Jurkat, Clone E6-1 (cell line): ENCODE data around the gene MGAT4D.
"Not testable (repeated sequence)": the region's sequence is repeated elsewhere in the genome, so short reads cannot be mapped to it uniquely, and the experiment has no call there.

ENCODE experiments used
- DNase-seq: peaks from one replicate; pipeline ENCODE4 v3.0.0-alpha.2; 2011; ENCODE audit warnings: low read depth, low spot score
- H3K4me3 ChIP-seq: 2 replicates; pipeline ENCODE4 v1.5.1; 2011; ENCODE audit warnings: mild to moderate bottlenecking, low read length, control low read depth, moderate library complexity

Gene MGAT4D

GRCh38 chr4:140448162-140448561, 49.9 kb downstream of the MGAT4D start:
- DNase-seq, result no peak
- no peak overlapping the region for H3K4me3 ChIP-seq

GRCh38 chr4:140444347-140444746, 53.7 kb downstream of the MGAT4D start:
- H3K4me3 ChIP-seq, DNase-seq: not testable (repeated sequence)

- H3K4me3 ChIP-seq, result no peak overlapping the region
- DNase-seq, result no peak
Observed at GRCh38 chr4:140439644-140440142, 58.4 kb downstream of the MGAT4D start.

- no peak for DNase-seq
Observed at GRCh38 chr4:140427919-140428471, 70.1 kb downstream of the MGAT4D start.

GRCh38 chr4:140427106-140427918, 70.8 kb downstream of the MGAT4D start, which contains the start of gene CLGN:
TSS of gene CLGN (minus strand) at chr4:140427648. CDS start at chr4:140413078, 14,570 bp downstream.
- peak within 1 kb of the TSS; percentile 81 for H3K4me3 ChIP-seq
- DNase-seq, result peak; percentile 59

More at GRCh38 chr4:140427919-140428471, 70.1 kb downstream of the MGAT4D start:
- peak overlapping the region; percentile 81 for H3K4me3 ChIP-seq

- peak; percentile 25 for DNase-seq
- H3K4me3 ChIP-seq, result peak overlapping the region; percentile 81
Observed at GRCh38 chr4:140426610-140427105, 71.4 kb downstream of the MGAT4D start.

- no peak for DNase-seq
Observed at GRCh38 chr4:140423106-140423505, 75.0 kb downstream of the MGAT4D start.

GRCh38 chr4:140413130-140413969, 84.7 kb downstream of the MGAT4D start:
- not testable (repeated sequence) for DNase-seq

More at GRCh38 chr4:140423106-140423505, 75.0 kb downstream of the MGAT4D start:
- H3K4me3 ChIP-seq, result no peak overlapping the region

GRCh38 chr4:140408974-140409373, 89.1 kb downstream of the MGAT4D start:
- H3K4me3 ChIP-seq, result no peak overlapping the region
- no peak for DNase-seq

More at GRCh38 chr4:140413130-140413969, 84.7 kb downstream of the MGAT4D start:
- not testable (repeated sequence) for H3K4me3 ChIP-seq

- no peak for DNase-seq
- no peak overlapping the region for H3K4me3 ChIP-seq
Observed at GRCh38 chr4:140406292-140406691, 91.8 kb downstream of the MGAT4D start.

- DNase-seq, result no peak
- no peak overlapping the region for H3K4me3 ChIP-seq
Observed at GRCh38 chr4:140400111-140400510, 98.0 kb downstream of the MGAT4D start.

GRCh38 chr4:140395668-140396067, 102.4 kb downstream of the MGAT4D start:
- no peak overlapping the region for H3K4me3 ChIP-seq
- no peak for DNase-seq
